GM18873 (cell line): Measurements from ENCODE around the gene AMBRA1.
"Not testable (repeated sequence)": the region's sequence is repeated elsewhere in the genome, so short reads cannot be mapped to it uniquely, and the experiment has no call there.

ENCODE experiments used
- ATAC-seq: cut with Tn5 transposase; IDR thresholded peaks from one replicate; pipeline ENCODE4 v1.9.1; 2021; ENCODE audit warnings: mild to moderate bottlenecking, moderate library complexity, moderate number of reproducible peaks; ENCODE audit not compliant: unreplicated experiment, low FRiP score

The AMBRA1 gene

GRCh38 chr11:46387456-46387855 is 206.4 kb downstream of the AMBRA1 start:
- ATAC-seq, result no peak

DNA sequence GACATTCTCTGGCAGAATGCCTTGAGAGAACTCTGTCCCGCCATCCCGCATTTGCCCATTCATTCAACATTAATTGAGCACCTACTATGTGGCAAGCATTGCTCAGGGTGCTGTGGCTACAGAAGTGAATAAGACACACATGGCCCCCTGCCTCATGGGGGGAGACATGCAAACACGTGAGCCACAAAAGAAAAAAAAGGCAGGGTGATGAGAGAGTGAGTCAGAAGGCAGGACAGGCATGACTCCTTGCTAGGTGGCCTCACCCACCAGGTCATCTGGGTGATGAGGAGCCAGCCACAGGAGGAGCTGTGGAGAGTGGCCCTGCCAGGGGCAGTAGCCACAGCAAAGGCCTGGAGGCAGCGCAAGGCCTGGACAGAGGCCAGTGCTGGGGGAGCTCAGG is 207.1 kb downstream of the AMBRA1 start:
- no peak for ATAC-seq

GRCh38 chr11:46386005-46386578 is 207.7 kb downstream of the AMBRA1 start:
- no peak for ATAC-seq

DNA sequence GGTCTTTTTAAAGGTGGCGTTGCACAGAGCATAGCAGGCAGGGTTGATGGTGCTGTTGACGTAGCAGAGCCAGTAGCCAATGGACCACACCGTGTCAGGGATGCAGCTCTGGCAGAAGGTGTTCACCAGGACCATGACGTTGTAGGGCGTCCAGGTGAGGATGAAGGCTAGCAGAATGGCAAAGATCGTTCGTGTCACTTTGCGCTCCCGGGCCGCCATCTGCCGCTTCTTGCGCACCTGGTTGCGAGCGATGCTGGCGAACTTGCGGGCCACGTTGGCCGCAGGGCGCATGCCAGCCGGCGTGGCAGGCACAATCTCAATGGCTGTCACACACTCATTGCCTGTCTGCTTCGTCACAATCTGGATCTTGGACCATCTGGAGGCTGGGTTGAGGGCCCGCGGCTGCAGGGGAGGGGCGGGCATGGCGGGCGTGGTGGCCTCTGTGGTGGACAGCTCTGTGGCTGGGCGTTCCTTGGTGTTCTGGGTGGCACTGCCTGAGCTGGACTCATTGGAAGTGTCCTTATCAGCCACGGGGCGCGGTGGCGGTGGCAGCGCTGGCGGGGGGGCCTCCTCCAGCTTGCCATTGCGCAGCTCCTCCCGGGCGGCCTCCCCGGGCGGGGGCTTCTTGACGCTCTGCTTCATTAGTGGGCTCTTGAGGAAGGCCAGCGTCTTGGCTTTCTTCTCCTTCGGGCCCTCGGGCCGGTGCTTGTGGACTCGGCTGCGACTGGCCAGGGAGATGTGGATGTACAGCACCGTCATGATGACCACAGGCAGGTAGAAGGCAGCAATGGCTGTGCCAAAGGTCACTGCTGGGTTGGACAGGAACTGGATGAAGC is 208.4 kb downstream of the AMBRA1 start:
- ATAC-seq, result no peak

- ATAC-seq, result no peak
These were observed 209.7 kb downstream of the AMBRA1 start for GRCh38 chr11:46383974-46384701.

DNA sequence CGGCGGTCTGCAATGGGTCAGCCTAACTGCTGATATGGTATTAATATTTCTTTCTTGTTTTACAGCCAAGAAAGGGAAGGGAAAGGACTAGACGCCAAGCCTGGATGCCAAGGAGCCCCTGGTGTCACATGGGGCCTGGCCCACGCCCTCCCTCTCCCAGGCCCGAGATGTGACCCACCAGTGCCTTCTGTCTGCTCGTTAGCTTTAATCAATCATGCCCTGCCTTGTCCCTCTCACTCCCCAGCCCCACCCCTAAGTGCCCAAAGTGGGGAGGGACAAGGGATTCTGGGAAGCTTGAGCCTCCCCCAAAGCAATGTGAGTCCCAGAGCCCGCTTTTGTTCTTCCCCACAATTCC is 210.4 kb downstream of the AMBRA1 start:
- no peak for ATAC-seq

GRCh38 chr11:46382646-46383403 is 211.0 kb downstream of the AMBRA1 start:
- no peak for ATAC-seq

- no peak for ATAC-seq
These were observed 211.8 kb downstream of the AMBRA1 start for GRCh38 chr11:46381819-46382645.

- no peak for ATAC-seq
These were observed 212.6 kb downstream of the AMBRA1 start, which contains the start of gene MDK for GRCh38 chr11:46381048-46381818. Gene MDK (plus strand): TSS chr11:46381669. CDS start chr11:46382058, 389 bp downstream.

DNA sequence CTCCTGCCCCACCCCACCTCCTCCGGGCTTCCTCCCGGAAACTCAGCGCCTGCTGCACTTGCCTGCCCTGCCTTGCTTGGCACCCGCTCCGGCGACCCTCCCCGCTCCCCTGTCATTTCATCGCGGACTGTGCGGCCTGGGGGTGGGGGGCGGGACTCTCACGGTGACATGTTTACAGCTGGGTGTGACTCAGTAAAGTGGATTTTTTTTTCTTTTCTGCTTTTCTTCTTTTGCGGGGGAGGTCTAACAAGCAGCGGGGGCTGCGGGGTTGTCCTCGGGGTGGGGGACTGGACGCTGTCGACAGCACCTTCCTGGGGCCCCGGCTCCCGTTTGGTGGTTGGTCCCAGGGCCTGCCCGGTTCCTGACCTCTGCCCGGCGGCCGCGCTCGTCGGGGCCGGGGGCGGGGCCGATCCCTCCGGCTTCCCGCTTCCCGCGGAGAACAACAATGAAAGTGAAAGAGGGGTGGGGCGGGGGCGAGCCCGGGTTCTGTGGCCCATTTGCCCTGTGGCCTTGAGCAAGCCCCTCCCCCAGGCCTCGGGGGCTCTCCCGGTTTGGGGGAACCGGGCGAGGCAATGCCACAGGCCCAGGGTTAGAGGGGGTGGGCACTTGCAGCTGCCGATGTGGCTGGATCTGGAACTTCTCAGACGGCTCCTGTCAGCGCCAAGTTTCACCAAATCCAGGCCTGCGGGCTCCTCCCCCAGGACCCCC is 213.3 kb downstream of the AMBRA1 start:
- no peak for ATAC-seq

DNA sequence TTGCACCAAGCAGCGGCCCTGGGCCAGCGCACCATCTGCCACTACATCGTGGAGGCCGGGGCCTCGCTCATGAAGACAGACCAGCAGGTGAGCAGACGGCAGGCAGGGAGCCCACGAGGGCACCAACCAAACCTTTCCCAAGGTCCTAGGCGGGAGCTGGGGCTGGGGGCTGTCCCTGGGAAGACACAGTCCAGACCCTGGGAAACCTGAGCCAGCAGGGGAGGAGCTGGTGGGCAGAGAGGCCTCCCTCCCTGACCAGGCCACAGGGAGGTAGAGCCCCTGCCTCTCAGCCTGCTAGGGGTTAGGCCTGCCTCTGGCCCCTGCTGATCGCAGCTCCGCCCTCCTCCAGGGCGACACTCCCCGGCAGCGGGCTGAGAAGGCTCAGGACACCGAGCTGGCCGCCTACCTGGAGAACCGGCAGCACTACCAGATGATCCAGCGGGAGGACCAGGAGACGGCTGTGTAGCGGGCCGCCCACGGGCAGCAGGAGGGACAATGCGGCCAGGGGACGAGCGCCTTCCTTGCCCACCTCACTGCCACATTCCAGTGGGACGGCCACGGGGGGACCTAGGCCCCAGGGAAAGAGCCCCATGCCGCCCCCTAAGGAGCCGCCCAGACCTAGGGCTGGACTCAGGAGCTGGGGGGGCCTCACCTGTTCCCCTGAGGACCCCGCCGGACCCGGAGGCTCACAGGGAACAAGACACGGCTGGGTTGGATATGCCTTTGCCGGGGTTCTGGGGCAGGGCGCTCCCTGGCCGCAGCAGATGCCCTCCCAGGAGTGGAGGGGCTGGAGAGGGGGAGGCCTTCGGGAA is 214.1 kb downstream of the AMBRA1 start:
- ATAC-seq, result not testable (repeated sequence)

- no peak for ATAC-seq
These were observed 214.9 kb downstream of the AMBRA1 start for GRCh38 chr11:46378811-46379481.

- no peak for ATAC-seq
These were observed 215.5 kb downstream of the AMBRA1 start for GRCh38 chr11:46378296-46378695.

- ATAC-seq, result no peak
These were observed 216.0 kb downstream of the AMBRA1 start for GRCh38 chr11:46377831-46378230.

GRCh38 chr11:46377290-46377689 is 216.5 kb downstream of the AMBRA1 start:
- no peak for ATAC-seq

- ATAC-seq, result no peak
These were observed 217.4 kb downstream of the AMBRA1 start for GRCh38 chr11:46376258-46377050.
